ENCODE measurements around the gene CFL2. TPM values are rescaled to one million over a fixed set of nuclear protein-coding genes. Genes with fewer than 3 reads are reported as not detected.
A peak's percentile ranks its signal among the peaks of the same experiment; 100 is the strongest.

CFL2 gene
- total and polyA plus RNA-seq, 2 of the 13 experiments (the other 11 are each of a cell fraction or from before 2014, with no cell fraction given): 114 to 158 TPM

DNA sequence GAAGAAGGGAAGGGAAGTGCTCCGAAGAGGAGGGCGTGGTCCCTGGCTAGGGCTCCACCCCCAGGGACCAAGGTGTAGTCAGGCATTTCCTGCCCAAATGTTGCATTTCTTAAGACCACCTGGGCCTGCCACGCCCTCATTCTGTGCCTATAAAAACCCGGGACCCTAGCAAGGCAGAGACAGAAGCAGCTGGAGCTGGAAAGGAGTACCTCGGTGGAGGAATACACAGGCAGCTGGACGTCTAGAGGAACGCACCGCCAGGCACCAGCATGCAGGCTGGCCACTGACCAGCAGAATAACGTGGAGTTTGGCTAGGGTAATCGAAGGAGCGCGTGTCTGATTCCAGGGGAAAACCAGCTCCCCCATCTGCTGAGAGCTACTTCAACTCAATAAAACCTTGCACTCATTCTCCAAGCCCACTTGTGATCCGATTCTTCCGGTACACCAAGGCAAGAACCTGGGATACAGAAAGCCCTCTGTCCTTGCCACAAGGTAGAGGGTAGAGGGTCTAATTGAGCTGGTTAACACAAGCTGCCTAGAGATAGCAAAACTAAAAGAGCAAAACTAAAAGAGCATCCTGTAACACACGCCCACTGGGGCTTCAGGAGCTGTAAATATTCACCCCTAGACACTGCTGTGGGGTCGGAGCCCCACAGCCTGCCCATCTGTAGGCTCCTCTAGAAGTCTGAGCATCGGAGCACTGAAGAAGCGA lies 21.0 kb downstream of the CFL2 start (continued):
- TF ChIP-seq HHEX (CRISPR knock-in tag; IDR thresholded peaks at IDR 0.05) (no peak), ATAD3A (CRISPR knock-in tag; IDR thresholded peaks at IDR 0.05) (0 out of 2 replicates have a peak, but pooled peaks have one; percentile 59), MIXL1 (CRISPR knock-in tag; IDR thresholded peaks at IDR 0.05) (peak; percentile 3; the same call in 1 of the 2 replicates), PAWR (CRISPR knock-in tag; IDR thresholded peaks at IDR 0.05; ENCODE audit: borderline replicate concordance) (no peak; the same call in 1 of the 2 replicates), MATR3 (CRISPR knock-in tag; IDR thresholded peaks at IDR 0.05) (no peak), ZSCAN21 (CRISPR knock-in tag; IDR thresholded peaks at IDR 0.05; ENCODE audit: borderline replicate concordance) (no peak; the same call in 1 of the 2 replicates), CBX2 (IDR thresholded peaks at IDR 0.05; ENCODE audit: low read depth, low read length) (no peak), CBX2 (CRISPR knock-in tag; IDR thresholded peaks at IDR 0.05; ENCODE audit: low read depth) (peak; percentile 73; the same call in 1 of the 2 replicates), RFXAP (CRISPR knock-in tag; IDR thresholded peaks at IDR 0.05; ENCODE audit: borderline replicate concordance) (peak; percentile 70; the same call in 1 of the 2 replicates), RBM39 (IDR thresholded peaks at IDR 0.05; ENCODE audit: low read depth, low read length, poor library complexity, severe bottlenecking) (peak; percentile 42), ZFP62 (CRISPR knock-in tag; IDR thresholded peaks at IDR 0.05) (no peak), SAFB2 (CRISPR knock-in tag; IDR thresholded peaks at IDR 0.05; ENCODE audit: borderline replicate concordance, low read depth) (no peak)
- TF ChIP-seq, protein P1, sequence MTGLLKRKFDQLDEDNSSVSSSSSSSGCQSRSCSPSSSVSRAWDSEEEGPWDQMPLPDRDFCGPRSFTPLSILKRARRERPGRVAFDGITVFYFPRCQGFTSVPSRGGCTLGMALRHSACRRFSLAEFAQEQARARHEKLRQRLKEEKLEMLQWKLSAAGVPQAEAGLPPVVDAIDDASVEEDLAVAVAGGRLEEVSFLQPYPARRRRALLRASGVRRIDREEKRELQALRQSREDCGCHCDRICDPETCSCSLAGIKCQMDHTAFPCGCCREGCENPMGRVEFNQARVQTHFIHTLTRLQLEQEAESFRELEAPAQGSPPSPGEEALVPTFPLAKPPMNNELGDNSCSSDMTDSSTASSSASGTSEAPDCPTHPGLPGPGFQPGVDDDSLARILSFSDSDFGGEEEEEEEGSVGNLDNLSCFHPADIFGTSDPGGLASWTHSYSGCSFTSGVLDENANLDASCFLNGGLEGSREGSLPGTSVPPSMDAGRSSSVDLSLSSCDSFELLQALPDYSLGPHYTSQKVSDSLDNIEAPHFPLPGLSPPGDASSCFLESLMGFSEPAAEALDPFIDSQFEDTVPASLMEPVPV (CRISPR knock-in tag; IDR thresholded peaks at IDR 0.05): no peak; the same call in none of the 2 replicates
- TF ChIP-seq, protein P2, sequence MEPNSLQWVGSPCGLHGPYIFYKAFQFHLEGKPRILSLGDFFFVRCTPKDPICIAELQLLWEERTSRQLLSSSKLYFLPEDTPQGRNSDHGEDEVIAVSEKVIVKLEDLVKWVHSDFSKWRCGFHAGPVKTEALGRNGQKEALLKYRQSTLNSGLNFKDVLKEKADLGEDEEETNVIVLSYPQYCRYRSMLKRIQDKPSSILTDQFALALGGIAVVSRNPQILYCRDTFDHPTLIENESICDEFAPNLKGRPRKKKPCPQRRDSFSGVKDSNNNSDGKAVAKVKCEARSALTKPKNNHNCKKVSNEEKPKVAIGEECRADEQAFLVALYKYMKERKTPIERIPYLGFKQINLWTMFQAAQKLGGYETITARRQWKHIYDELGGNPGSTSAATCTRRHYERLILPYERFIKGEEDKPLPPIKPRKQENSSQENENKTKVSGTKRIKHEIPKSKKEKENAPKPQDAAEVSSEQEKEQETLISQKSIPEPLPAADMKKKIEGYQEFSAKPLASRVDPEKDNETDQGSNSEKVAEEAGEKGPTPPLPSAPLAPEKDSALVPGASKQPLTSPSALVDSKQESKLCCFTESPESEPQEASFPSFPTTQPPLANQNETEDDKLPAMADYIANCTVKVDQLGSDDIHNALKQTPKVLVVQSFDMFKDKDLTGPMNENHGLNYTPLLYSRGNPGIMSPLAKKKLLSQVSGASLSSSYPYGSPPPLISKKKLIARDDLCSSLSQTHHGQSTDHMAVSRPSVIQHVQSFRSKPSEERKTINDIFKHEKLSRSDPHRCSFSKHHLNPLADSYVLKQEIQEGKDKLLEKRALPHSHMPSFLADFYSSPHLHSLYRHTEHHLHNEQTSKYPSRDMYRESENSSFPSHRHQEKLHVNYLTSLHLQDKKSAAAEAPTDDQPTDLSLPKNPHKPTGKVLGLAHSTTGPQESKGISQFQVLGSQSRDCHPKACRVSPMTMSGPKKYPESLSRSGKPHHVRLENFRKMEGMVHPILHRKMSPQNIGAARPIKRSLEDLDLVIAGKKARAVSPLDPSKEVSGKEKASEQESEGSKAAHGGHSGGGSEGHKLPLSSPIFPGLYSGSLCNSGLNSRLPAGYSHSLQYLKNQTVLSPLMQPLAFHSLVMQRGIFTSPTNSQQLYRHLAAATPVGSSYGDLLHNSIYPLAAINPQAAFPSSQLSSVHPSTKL (CRISPR knock-in tag; IDR thresholded peaks at IDR 0.05): peak; percentile 50; the same call in 1 of the 2 replicates
- TF ChIP-seq, protein P3, sequence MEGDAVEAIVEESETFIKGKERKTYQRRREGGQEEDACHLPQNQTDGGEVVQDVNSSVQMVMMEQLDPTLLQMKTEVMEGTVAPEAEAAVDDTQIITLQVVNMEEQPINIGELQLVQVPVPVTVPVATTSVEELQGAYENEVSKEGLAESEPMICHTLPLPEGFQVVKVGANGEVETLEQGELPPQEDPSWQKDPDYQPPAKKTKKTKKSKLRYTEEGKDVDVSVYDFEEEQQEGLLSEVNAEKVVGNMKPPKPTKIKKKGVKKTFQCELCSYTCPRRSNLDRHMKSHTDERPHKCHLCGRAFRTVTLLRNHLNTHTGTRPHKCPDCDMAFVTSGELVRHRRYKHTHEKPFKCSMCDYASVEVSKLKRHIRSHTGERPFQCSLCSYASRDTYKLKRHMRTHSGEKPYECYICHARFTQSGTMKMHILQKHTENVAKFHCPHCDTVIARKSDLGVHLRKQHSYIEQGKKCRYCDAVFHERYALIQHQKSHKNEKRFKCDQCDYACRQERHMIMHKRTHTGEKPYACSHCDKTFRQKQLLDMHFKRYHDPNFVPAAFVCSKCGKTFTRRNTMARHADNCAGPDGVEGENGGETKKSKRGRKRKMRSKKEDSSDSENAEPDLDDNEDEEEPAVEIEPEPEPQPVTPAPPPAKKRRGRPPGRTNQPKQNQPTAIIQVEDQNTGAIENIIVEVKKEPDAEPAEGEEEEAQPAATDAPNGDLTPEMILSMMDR (CRISPR knock-in tag; IDR thresholded peaks at IDR 0.05): no peak; the same call in 1 of the 2 replicates

Measured in HepG2 (cell line).